ENCODE data around the gene OR4K5. TPM values are rescaled to one million over a fixed set of nuclear protein-coding genes. Genes with fewer than 3 reads are reported as not detected.

OR4K5 gene
- total RNA-seq (2022; extraction: Qiagen RNA extraction): not detected in 5 replicates

DNA sequence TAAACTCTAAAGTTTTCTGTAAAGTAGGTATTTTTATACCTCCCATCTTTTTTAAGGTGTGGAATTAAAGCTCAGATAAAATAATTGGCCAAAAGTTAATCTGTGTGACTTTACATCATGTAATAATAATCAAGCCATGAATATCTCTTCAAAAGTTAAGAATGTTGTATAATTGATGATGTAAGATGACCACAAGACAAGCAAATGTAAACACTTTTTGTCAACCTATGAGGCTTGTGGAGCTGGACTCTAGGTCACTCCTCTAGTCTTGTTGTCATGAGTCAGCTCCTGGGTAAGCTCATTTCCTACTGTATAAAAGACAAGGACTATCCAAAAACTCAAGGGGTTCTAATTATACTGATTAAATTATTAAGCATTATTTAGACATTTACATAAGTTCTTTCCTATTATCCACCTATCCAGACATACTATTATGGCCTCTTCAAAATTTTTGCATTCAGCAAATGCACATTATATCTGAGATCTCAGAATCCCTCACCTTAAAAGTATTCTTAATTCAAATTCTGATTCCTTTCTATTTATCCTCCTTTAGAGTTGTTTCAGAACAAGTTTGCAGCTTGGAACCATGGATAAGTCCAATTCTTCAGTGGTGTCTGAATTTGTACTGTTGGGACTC, at the start of gene OR4K5:
TSS of gene OR4K5 (plus strand) at position 587 of the 637 bp plus-strand sequence. CDS start at position 587, 0 bp downstream.

GRCh38 chr14:19874842-19875241, 45.6 kb upstream of the OR4K5 start, which contains the start of gene OR4K2:
Gene OR4K2, plus strand, starts transcription at chr14:19875142. Its CDS starts 1,126 bp downstream, at chr14:19876268.

GRCh38 chr14:19930617-19931016, 10.2 kb downstream of the OR4K5 start, which contains the start of gene OR4K1:
Gene OR4K1, plus strand, starts transcription at chr14:19930917. Its CDS starts 4,750 bp downstream, at chr14:19935667.

Other genes with a start within 250 kb of the OR4K5 start
- gene OR11H2, start 206.7 kb upstream of the OR4K5 start, total RNA-seq (2022; extraction: Qiagen RNA extraction): not detected in 5 replicates
- gene OR4Q3, start 177.0 kb upstream of the OR4K5 start, total RNA-seq (2022; extraction: Qiagen RNA extraction): not detected in 5 replicates
- gene OR4M1, start 147.1 kb upstream of the OR4K5 start, total RNA-seq (2022; extraction: Qiagen RNA extraction): not detected in 5 replicates
- not detected in 5 replicates for gene OR4N2, start 116.8 kb upstream of the OR4K5 start, total RNA-seq (2022; extraction: Qiagen RNA extraction)
- gene OR4K2, start 45.5 kb upstream of the OR4K5 start, total RNA-seq (2022; extraction: Qiagen RNA extraction): not detected in 5 replicates
- gene OR4K1, start 10.3 kb downstream of the OR4K5 start, total RNA-seq (2022; extraction: Qiagen RNA extraction): not detected in 5 replicates
- gene OR4K15, start 55.0 kb downstream of the OR4K5 start, total RNA-seq (2022; extraction: Qiagen RNA extraction): not detected in 5 replicates
- gene OR4Q2, start 81.6 kb downstream of the OR4K5 start, total RNA-seq (2022; extraction: Qiagen RNA extraction): not detected in 5 replicates
- not detected in 5 replicates for gene OR4K14, start 98.7 kb downstream of the OR4K5 start, total RNA-seq (2022; extraction: Qiagen RNA extraction)
- gene OR4K13, start 115.4 kb downstream of the OR4K5 start, total RNA-seq (2022; extraction: Qiagen RNA extraction): not detected in 5 replicates
- gene OR4L1, start 139.4 kb downstream of the OR4K5 start, total RNA-seq (2022; extraction: Qiagen RNA extraction): not detected in 5 replicates
- gene OR4K17, start 190.1 kb downstream of the OR4K5 start, total RNA-seq (2022; extraction: Qiagen RNA extraction): not detected in 5 replicates
- not detected in 5 replicates for gene OR4N5, start 218.2 kb downstream of the OR4K5 start, total RNA-seq (2022; extraction: Qiagen RNA extraction)

All from A549 treated with Mapracorat at 1 μM for 4 hours (cell line).